Upper lobe of left lung (tissue), 4 donors: ENCODE data around the gene LTBP1.

Experiments
- POLR2AphosphoS5 ChIP-seq, 2 donors: sonication (generic); formaldehyde crosslinking; IDR thresholded peaks; one replicate each; pipeline ENCODE4 v1.5.1; 2017; ENCODE audit warnings: antibody characterized with exemption in 2 of 2
- TF ChIP-seq, protein P1 (sequence below), 6 experiments: fragments of 450-650 bp in 4 of 6; fragments of 200-600 bp in 2 of 6; sonication (generic) in 2 of 6; IDR thresholded peaks; one replicate each; pipeline ENCODE4 v1.5.1; 2016 to 2019; ENCODE audit warnings: antibody characterized with exemption in 6 of 6

- TF ChIP-seq, protein P1, sequence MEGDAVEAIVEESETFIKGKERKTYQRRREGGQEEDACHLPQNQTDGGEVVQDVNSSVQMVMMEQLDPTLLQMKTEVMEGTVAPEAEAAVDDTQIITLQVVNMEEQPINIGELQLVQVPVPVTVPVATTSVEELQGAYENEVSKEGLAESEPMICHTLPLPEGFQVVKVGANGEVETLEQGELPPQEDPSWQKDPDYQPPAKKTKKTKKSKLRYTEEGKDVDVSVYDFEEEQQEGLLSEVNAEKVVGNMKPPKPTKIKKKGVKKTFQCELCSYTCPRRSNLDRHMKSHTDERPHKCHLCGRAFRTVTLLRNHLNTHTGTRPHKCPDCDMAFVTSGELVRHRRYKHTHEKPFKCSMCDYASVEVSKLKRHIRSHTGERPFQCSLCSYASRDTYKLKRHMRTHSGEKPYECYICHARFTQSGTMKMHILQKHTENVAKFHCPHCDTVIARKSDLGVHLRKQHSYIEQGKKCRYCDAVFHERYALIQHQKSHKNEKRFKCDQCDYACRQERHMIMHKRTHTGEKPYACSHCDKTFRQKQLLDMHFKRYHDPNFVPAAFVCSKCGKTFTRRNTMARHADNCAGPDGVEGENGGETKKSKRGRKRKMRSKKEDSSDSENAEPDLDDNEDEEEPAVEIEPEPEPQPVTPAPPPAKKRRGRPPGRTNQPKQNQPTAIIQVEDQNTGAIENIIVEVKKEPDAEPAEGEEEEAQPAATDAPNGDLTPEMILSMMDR (IDR thresholded peaks at IDR 0.05): no peak
- TF ChIP-seq POLR2AphosphoS5 (IDR thresholded peaks at IDR 0.05): no peak
Observed at GRCh38 chr2:33321876-33322483, 375.2 kb downstream of the LTBP1 start.
